Body of pancreas (tissue), 4 donors: ENCODE results near the gene GET3. TPM values are rescaled to one million over a fixed set of nuclear protein-coding genes. Genes with fewer than 3 reads are reported as not detected.

Experiments used
- ATAC-seq: fragments of 150-250 bp; one replicate; pipeline ENCODE4 v1.9.1; 2016
- DNase-seq, 4 donors: peaks; one replicate each; pipeline ENCODE4 v3.0.0-alpha.2; 2019
- H3K27ac ChIP-seq, 4 donors: fragments of 200-600 bp; sonication (generic); 1 replicate in 3 of 4; 2 replicates in 1 of 4; pipeline versions ENCODE4 v1.5.1 to v1.6.1; 2016 to 2019; ENCODE audit warnings: mild to moderate bottlenecking in 1 of 4, mixed read lengths in 1 of 4, moderate library complexity in 1 of 4
- H3K27me3 ChIP-seq, 2 donors: fragments of 200-600 bp; sonication (generic); one replicate each; pipeline ENCODE4 v1.6.0; 2016; ENCODE audit warnings: mild to moderate bottlenecking in 1 of 2
- H3K36me3 ChIP-seq, 2 donors: fragments of 200-600 bp; sonication (generic); replicated peaks in 1 of 2; 2 replicates each; pipeline ENCODE4 v1.5.1; 2016; ENCODE audit warnings: low read depth in 2 of 2; ENCODE audit not compliant: insufficient read depth in 1 of 2
- H3K4me1 ChIP-seq: fragments of 200-600 bp; sonication (generic); one replicate; pipeline ENCODE4 v1.6.0; 2016
- H3K4me3 ChIP-seq, 2 donors: fragments of 200-600 bp; sonication (generic); 1 replicate in 1 of 2; 2 replicates in 1 of 2; pipeline ENCODE4 v1.5.1; 2016 to 2019
- H3K9me3 ChIP-seq, 3 donors: fragments of 200-600 bp; sonication (generic); 1 replicate in 2 of 3; 2 replicates in 1 of 3; pipeline ENCODE4 v1.5.1; 2016
- POLR2A ChIP-seq, 3 donors: fragments of 450-650 bp; IDR thresholded peaks; one replicate each; pipeline ENCODE4 v1.6.1; 2016; ENCODE audit warnings: antibody characterized with exemption in 3 of 3, mild to moderate bottlenecking in 2 of 3
- WGBS, 2 donors: methylation state at CpG; one replicate each; pipeline ENCODE4 v1.1.5; 2017; 5-methylcytosine and 5-hydroxymethylcytosine counted together
- intact Hi-C: fragments of 100-400 bp; cut with DNase I; formaldehyde crosslinking; loops from one replicate; pipeline ENCODE4 v1.15.1; 2023
- total RNA-seq, 2 donors: library from RNA; depleted of rRNA; stranded (reverse); fragments of >200 nt; gene quantifications; one replicate each; pipeline ENCODE4 v1.1.0, GENCODE V29; 2016
- TF ChIP-seq, protein P1 (sequence below), 7 experiments: fragments of 450-650 bp in 4 of 7; fragments of 200-600 bp in 3 of 7; sonication (generic) in 3 of 7; IDR thresholded peaks; one replicate each; pipeline ENCODE4 v1.5.1; 2016 to 2019; ENCODE audit warnings: antibody characterized with exemption in 7 of 7

Gene GET3
- total RNA-seq: 10 to 100 TPM; 13.2 to 22.8 TPM

DNA sequence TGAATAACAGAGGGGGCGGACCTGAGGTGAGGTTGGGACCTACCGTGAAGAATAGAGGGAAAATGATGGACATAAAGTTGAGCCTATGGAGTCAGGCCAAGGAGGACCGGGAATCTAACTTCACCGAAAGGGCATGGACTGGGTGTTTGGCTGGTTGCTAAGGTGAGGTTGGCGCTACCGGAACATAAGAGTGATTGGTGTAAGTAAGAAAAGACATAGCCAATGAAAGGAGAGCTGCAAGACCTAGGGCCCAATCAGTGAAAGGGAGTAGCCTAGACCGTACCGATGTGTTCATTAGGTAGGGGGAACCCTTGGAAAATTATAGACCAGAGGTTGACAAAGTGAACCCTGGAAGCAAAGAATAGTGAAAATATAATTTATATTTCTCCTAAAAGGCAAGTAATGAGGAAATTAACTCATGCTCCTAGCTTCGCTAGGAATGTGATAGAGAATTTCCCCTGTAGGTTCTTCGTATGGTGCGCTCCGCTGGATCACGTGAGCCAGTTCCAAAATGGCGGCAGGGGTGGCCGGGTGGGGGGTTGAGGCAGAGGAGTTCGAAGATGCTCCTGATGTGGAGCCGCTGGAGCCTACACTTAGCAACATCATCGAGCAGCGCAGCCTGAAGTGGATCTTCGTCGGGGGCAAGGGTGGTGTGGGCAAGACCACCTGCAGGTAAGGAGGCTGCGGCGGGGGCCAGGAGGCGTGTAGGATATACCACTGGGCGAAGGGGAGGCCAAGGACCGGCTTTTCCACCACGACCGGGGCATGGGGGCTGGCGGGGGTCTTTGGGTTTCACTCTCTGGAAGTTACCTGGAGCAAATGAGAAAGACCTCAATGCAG, at the start of gene GET3:
GET3 (plus strand) TSS at position 503 of the 840 bp plus-strand sequence; CDS start at position 512, 9 bp downstream.
- TF ChIP-seq, protein P1, sequence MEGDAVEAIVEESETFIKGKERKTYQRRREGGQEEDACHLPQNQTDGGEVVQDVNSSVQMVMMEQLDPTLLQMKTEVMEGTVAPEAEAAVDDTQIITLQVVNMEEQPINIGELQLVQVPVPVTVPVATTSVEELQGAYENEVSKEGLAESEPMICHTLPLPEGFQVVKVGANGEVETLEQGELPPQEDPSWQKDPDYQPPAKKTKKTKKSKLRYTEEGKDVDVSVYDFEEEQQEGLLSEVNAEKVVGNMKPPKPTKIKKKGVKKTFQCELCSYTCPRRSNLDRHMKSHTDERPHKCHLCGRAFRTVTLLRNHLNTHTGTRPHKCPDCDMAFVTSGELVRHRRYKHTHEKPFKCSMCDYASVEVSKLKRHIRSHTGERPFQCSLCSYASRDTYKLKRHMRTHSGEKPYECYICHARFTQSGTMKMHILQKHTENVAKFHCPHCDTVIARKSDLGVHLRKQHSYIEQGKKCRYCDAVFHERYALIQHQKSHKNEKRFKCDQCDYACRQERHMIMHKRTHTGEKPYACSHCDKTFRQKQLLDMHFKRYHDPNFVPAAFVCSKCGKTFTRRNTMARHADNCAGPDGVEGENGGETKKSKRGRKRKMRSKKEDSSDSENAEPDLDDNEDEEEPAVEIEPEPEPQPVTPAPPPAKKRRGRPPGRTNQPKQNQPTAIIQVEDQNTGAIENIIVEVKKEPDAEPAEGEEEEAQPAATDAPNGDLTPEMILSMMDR (IDR thresholded peaks at IDR 0.05): peak in 4 of 7 experiments; percentile 18 to 37 (median 31)
- TF ChIP-seq POLR2A (IDR thresholded peaks at IDR 0.05): peak in 2 of 3 donors; percentile 59 to 76
- WGBS, 2 donors: 1% methylated on average over 26 to 29 of the region's 29 CpGs
- Histone ChIP-seq H3K4me3 (peak within 1 kb of the TSS; percentile 69 to 90), H3K36me3 (no peaks in the 10 kb centered on the region), H3K27ac (peak within 1 kb of the TSS; percentile 66 to 89 (median 87)), H3K4me1 (peaks cover 38% of the 10 kb centered on the region), H3K9me3 (no peaks in the 10 kb centered on the region), H3K27me3 (no peaks in the 10 kb centered on the region)
- peak; percentile 94 to 99 (median 96) for DNase-seq
- intact Hi-C loops: no loop called here
- ATAC-seq: peak; percentile 90

DNA sequence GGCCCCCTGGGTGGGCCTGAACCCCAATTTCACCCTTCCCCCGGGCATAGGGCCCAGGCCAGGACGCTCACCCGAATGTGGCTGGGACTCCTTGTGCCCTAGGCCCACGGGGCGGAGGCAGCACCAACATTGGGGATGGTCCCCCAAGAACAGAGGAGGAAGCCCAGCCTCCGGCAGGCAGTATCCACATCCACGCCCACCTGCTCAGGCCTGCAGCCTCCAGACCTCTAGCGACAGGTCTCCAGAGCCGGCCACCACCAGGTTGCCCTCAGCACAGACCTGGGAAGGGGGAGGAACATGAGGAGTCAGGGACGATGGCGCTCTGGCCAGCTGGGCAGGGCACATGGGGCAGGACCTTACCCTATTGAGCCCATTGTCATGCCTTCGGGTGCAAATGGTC, 48.3 kb upstream of the GET3 start:
- Histone ChIP-seq H3K27me3 (no peaks in the 10 kb centered on the region), H3K27ac (no peak overlapping the region), H3K4me3 (no peak overlapping the region), H3K36me3 (no peaks in the 10 kb centered on the region), H3K9me3 (no peaks in the 10 kb centered on the region), H3K4me1 (no peaks in the 10 kb centered on the region)
- 60 to 85% methylated on average over 1 to 12 of the region's 12 CpGs for WGBS, 2 donors
- DNase-seq: no peak
- peak; percentile 13 for ATAC-seq
- TF ChIP-seq, protein P1 (IDR thresholded peaks at IDR 0.05): no peak
- intact Hi-C loops: no loop called here

DNA sequence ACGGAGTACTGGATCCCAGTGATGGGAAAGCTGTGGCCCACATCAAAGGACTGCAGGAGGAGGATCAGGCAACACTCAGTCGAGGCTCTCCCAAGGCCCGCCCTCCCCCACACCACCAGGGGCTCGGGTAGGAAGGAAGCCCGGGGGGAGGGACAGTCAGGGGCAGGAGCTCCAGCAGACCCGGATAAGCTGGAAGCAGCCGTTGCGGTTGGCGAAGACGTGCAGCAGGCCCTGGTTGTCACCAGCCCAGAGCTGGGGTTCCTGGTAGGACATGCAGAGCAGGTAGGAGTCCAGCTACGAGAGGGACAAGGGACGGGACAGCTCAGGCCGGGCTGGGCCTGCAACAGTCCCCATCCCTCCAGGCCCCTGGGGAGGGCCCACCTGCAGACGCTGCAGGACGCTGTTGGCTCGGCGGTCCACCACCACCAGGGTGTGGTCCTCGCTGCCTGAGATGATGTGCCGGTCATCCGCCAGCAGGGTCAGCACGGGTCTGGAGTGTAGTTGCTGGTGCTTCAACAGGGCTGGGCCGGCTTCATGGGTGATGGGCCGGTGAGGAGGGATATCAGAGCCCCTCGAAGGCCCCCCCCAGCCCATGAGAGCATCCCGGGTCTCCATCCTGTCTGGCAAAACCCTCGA, 47.6 kb upstream of the GET3 start:
- 71 to 90% methylated on average over 11 to 23 of the region's 26 CpGs for WGBS, 2 donors
- no peak for ATAC-seq

DNA sequence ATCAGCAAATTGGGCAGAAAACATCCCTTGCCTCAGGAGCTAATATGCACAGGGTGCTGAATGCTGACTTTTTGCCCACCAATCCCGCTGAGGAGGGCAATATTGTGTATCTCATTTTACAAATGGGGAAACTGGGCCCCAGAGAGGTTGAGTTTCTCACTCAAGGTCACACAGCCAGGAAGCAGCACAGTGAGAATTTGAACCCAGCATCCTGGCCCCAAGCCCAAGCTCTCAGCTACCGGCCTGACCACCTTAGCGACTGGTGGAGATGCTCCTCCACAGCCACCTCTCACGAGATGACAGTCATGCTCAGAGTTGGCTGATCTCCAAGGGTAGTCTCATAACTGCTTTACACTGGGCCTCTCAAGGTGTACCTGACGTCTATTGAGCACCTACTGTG, 44.3 kb upstream of the GET3 start:
- no peak overlapping the region for H3K27ac ChIP-seq
- ATAC-seq: no peak
- no peaks in the 10 kb centered on the region for H3K27me3 ChIP-seq
- no peak overlapping the region for H3K4me3 ChIP-seq
- TF ChIP-seq POLR2A (IDR thresholded peaks at IDR 0.05): no peak
- TF ChIP-seq, protein P1 (IDR thresholded peaks at IDR 0.05): no peak
- H3K9me3 ChIP-seq: no peaks in the 10 kb centered on the region
- H3K4me1 ChIP-seq: peaks cover 20% of the 10 kb centered on the region
- H3K36me3 ChIP-seq: no peaks in the 10 kb centered on the region
- no peak for DNase-seq
- 81 to 91% methylated on average over 4 to 5 of the region's 5 CpGs for WGBS, 2 donors
- intact Hi-C loops: no loop called here

More for the DNA sequence above, 47.6 kb upstream of the GET3 start:
- intact Hi-C loops: no loop called here
- no peaks in the 10 kb centered on the region for H3K27me3 ChIP-seq
- DNase-seq: no peak
- H3K36me3 ChIP-seq: no peaks in the 10 kb centered on the region
- H3K27ac ChIP-seq: no peak overlapping the region
- no peaks in the 10 kb centered on the region for H3K9me3 ChIP-seq
- no peak for TF ChIP-seq POLR2A (IDR thresholded peaks at IDR 0.05)
- TF ChIP-seq, protein P1 (IDR thresholded peaks at IDR 0.05): no peak
- no peak overlapping the region for H3K4me3 ChIP-seq
- H3K4me1 ChIP-seq: peaks cover under 1% of the 10 kb centered on the region
